Sigmoid colon (tissue), 7 donors: ENCODE results near the gene FAM78B. TPM values are rescaled to one million over a fixed set of nuclear protein-coding genes. Genes with fewer than 3 reads are reported as not detected.

Source experiments
- DNase-seq: peaks from one replicate; pipeline ENCODE4 v3.0.0-alpha.2; 2019
- H3K27ac ChIP-seq, 4 donors: fragments of 200-600 bp; sonication (generic); one replicate each; pipeline ENCODE4 v1.5.1; 2016 to 2019; ENCODE audit warnings: mild to moderate bottlenecking in 1 of 4
- H3K27me3 ChIP-seq, 3 donors: fragments of 200-600 bp; sonication (generic); one replicate each; pipeline ENCODE4 v1.5.1; 2019; ENCODE audit warnings: mild to moderate bottlenecking in 1 of 3
- H3K36me3 ChIP-seq, 4 donors: fragments of 200-600 bp; sonication (generic); one replicate each; pipeline ENCODE4 v1.5.1; 2016 to 2019
- H3K4me1 ChIP-seq, 4 donors: fragments of 200-600 bp; sonication (generic); one replicate each; pipeline ENCODE4 v1.5.1; 2017 to 2019
- H3K4me3 ChIP-seq, 4 donors: fragments of 200-600 bp; sonication (generic); one replicate each; pipeline ENCODE4 v1.5.1; 2017 to 2019; ENCODE audit warnings: mild to moderate bottlenecking in 2 of 4, moderate library complexity in 1 of 4
- H3K9me3 ChIP-seq, 4 donors: fragments of 200-600 bp in 3 of 4; sonication (generic) in 3 of 4; one replicate each; pipeline versions ENCODE4 v1.5.1 to v1.6.1; 2013 to 2019
- EP300 ChIP-seq, 4 donors: sonication (generic); formaldehyde crosslinking; IDR thresholded peaks; one replicate each; pipeline ENCODE4 v1.6.1; 2017; ENCODE audit warnings: antibody characterized with exemption in 4 of 4
- POLR2A ChIP-seq, 2 donors: fragments of 450-650 bp; IDR thresholded peaks; one replicate each; pipeline ENCODE4 v1.6.1; 2016; ENCODE audit warnings: antibody characterized with exemption in 2 of 2, mild to moderate bottlenecking in 2 of 2, moderate library complexity in 2 of 2
- POLR2AphosphoS5 ChIP-seq, 4 donors: sonication (generic); formaldehyde crosslinking; IDR thresholded peaks; one replicate each; pipeline ENCODE4 v1.6.1; 2017; ENCODE audit warnings: antibody characterized with exemption in 4 of 4
- WGBS, 2 donors: extraction: QIAGEN DNeasy Blood & Tissue Kit; methylation state at CpG; one replicate each; pipeline ENCODE4 v1.1.7; 2013; 5-methylcytosine and 5-hydroxymethylcytosine counted together
- intact Hi-C: fragments of 100-400 bp; cut with DNase I; formaldehyde crosslinking; loops from one replicate; pipeline ENCODE4 v1.15.1; 2023
- polyA plus RNA-seq, 3 donors: library from polyadenylated mRNA; stranded (reverse); fragments of 200-250 nt; gene quantifications; one replicate each; pipeline ENCODE4 v1.2.3, GENCODE V29; 2013
- total RNA-seq, 4 donors: library from RNA; depleted of rRNA; stranded (reverse); fragments of >200 nt; gene quantifications; one replicate each; pipeline ENCODE4 v1.1.0, GENCODE V29; 2016
- TF ChIP-seq, protein P1 (sequence below), 4 experiments: fragments of 450-650 bp in 3 of 4; fragments of 200-600 bp in 1 of 4; IDR thresholded peaks; one replicate each; pipeline ENCODE4 v1.5.1; 2016 to 2019; ENCODE audit warnings: antibody characterized with exemption in 4 of 4, mild to moderate bottlenecking in 3 of 4, moderate library complexity in 2 of 4
- donor health status: healthy with polysubstance abuse.
- donor health status: Bipolar disorder and iron deficiency.
- donor health status: healthy.

Gene FAM78B
- total and polyA plus RNA-seq, 7 donors, result 0.23 to 5.4 (median 2.0) TPM

DNA sequence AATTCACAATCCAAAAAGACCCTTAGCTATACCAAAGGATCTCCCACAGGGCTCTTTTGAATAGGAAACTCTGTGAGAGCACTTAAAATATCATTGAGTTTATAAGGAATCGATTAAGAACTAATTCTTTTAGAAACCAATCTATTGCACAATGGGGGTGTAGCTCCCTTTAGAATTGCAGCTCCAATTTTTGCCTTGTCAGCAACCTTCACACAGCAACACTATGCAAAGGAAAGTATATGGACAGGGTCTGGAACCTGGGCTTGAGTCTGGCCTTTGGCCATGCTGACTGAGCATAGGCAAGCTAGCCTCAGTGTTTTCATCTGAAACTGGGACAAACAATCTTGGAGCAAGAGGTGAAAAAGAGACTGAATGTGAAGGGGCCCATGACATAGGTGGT, 17.2 kb upstream of the FAM78B start:
- no peaks in the 10 kb centered on the region for H3K9me3 ChIP-seq
- H3K4me1 ChIP-seq, result no peaks in the 10 kb centered on the region
- H3K27me3 ChIP-seq, result no peaks in the 10 kb centered on the region
- no peak overlapping the region for H3K27ac ChIP-seq
- 78 to 84% methylated on average over 1 of the region's 1 CpG for WGBS, 2 donors
- intact Hi-C loops, result no loop called here
- no peak for DNase-seq
- H3K4me3 ChIP-seq, result no peak overlapping the region
- TF ChIP-seq POLR2AphosphoS5 (IDR thresholded peaks at IDR 0.05), result no peak
- no peak for TF ChIP-seq EP300 (IDR thresholded peaks at IDR 0.05)
- TF ChIP-seq POLR2A (IDR thresholded peaks at IDR 0.05), result no peak
- TF ChIP-seq, protein P1, sequence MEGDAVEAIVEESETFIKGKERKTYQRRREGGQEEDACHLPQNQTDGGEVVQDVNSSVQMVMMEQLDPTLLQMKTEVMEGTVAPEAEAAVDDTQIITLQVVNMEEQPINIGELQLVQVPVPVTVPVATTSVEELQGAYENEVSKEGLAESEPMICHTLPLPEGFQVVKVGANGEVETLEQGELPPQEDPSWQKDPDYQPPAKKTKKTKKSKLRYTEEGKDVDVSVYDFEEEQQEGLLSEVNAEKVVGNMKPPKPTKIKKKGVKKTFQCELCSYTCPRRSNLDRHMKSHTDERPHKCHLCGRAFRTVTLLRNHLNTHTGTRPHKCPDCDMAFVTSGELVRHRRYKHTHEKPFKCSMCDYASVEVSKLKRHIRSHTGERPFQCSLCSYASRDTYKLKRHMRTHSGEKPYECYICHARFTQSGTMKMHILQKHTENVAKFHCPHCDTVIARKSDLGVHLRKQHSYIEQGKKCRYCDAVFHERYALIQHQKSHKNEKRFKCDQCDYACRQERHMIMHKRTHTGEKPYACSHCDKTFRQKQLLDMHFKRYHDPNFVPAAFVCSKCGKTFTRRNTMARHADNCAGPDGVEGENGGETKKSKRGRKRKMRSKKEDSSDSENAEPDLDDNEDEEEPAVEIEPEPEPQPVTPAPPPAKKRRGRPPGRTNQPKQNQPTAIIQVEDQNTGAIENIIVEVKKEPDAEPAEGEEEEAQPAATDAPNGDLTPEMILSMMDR (IDR thresholded peaks at IDR 0.05), result no peak
- H3K36me3 ChIP-seq, result no peaks in the 10 kb centered on the region

DNA sequence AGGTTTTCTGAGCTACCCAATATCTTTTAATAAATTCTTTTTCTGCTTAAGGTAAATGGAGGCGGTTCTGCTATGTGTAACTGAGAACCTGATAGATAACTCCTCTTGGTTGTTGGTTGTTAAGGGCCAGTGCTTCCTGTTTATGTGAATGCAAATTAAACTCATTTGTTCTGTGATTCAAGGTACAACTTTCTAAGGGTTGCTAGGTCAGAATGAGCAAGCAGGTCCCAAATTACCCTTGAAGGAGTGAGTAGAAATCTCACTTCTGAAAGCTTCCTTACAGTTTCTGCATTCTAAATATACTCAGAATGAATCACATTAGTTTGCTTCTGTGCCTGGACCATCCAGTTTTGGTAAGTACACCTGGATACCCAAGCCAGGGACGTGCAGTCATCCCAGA, 15.5 kb upstream of the FAM78B start:
- intact Hi-C loops, result no loop called here
- Histone ChIP-seq H3K9me3 (no peaks in the 10 kb centered on the region), H3K36me3 (no peaks in the 10 kb centered on the region), H3K4me3 (no peak overlapping the region), H3K4me1 (no peaks in the 10 kb centered on the region), H3K27me3 (no peaks in the 10 kb centered on the region), H3K27ac (no peak overlapping the region)
- TF ChIP-seq POLR2AphosphoS5 (IDR thresholded peaks at IDR 0.05) (no peak), POLR2A (IDR thresholded peaks at IDR 0.05) (no peak), EP300 (IDR thresholded peaks at IDR 0.05) (no peak)
- TF ChIP-seq, protein P1 (IDR thresholded peaks at IDR 0.05), result no peak
- 70 to 71% methylated on average over 2 of the region's 2 CpGs for WGBS, 2 donors
- no peak for DNase-seq

DNA sequence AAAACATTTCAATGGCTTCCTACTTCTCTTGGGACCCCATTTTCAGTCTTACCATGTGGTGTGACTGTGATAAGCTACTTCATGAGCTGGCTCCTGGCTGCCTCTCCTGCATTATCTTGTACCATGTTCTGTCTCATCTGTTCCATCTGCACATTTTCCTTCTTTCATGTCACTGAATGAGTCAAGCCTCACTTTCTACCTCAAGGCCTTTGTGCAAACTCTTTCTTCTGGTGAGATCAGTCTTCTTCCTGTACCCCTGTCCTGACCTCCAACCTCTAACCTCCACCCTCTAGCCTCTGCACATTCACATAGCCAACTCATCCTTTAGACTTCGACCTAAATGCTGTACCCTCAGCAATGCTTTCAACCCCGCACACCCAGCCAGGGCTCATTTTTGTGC, 9.6 kb upstream of the FAM78B start:
- no peak for DNase-seq
- Histone ChIP-seq H3K9me3 (no peaks in the 10 kb centered on the region), H3K27ac (no peak overlapping the region), H3K4me1 (no peaks in the 10 kb centered on the region), H3K4me3 (no peak overlapping the region), H3K36me3 (no peaks in the 10 kb centered on the region), H3K27me3 (no peaks in the 10 kb centered on the region)
- 91 to 97% methylated on average over 2 of the region's 2 CpGs for WGBS, 2 donors
- TF ChIP-seq EP300 (IDR thresholded peaks at IDR 0.05) (no peak), POLR2AphosphoS5 (IDR thresholded peaks at IDR 0.05) (no peak), POLR2A (IDR thresholded peaks at IDR 0.05) (no peak)
- TF ChIP-seq, protein P1 (IDR thresholded peaks at IDR 0.05), result no peak
- intact Hi-C loops, result no loop called here

DNA sequence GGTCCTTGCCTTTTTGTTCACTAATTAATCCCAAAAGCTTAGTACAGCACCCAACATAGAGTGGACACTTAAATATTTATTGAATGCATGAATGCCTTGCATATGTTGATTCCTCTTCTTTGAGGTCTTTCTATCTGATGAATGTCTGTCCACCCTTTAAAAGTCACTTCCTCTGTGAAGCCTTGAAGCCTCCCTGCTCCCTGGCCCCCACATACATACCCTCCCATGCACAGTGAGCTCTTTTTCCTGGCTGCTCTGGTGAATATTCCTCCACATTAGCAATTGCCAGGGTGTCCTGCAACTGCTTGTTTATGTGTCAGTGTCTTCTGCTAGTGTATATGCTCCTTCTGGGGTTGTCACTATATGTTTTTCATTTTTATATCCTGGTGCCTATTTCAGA, 8.2 kb upstream of the FAM78B start:
- Histone ChIP-seq H3K4me1 (no peaks in the 10 kb centered on the region), H3K27ac (no peak overlapping the region), H3K36me3 (no peaks in the 10 kb centered on the region), H3K9me3 (no peaks in the 10 kb centered on the region), H3K27me3 (no peaks in the 10 kb centered on the region), H3K4me3 (no peak overlapping the region)
- intact Hi-C loops, result no loop called here
- TF ChIP-seq EP300 (IDR thresholded peaks at IDR 0.05) (no peak), POLR2A (IDR thresholded peaks at IDR 0.05) (no peak), POLR2AphosphoS5 (IDR thresholded peaks at IDR 0.05) (no peak)
- TF ChIP-seq, protein P1 (IDR thresholded peaks at IDR 0.05), result no peak
- DNase-seq, result no peak

DNA sequence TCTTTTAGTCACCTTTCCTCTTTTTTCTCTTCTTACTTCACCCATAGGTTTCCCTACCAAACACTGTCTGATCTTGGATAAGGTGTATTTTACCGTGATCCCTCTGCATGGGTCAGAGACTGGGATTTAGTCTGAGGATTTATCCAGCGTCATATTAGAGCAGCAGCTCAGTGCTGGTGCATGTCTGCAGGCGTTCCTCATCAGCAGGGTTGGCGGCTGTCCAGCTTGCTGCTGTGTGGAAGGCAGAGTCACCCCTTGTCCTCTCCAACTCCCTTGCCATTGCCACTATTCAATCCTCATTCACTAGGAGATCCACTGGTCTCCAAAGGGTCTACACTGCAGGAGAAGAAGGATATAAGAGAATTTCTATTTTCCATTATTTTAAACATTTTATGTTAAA, 7.3 kb upstream of the FAM78B start:
- H3K36me3 ChIP-seq, result no peaks in the 10 kb centered on the region
- no peak overlapping the region for H3K27ac ChIP-seq
- WGBS, 2 donors, result 79% methylated on average over 4 of the region's 4 CpGs
- no peaks in the 10 kb centered on the region for H3K4me1 ChIP-seq
- no peak overlapping the region for H3K4me3 ChIP-seq
- intact Hi-C loops, result no loop called here
- TF ChIP-seq POLR2A (IDR thresholded peaks at IDR 0.05) (no peak), POLR2AphosphoS5 (IDR thresholded peaks at IDR 0.05) (no peak), EP300 (IDR thresholded peaks at IDR 0.05) (no peak)
- TF ChIP-seq, protein P1 (IDR thresholded peaks at IDR 0.05), result no peak
- DNase-seq, result no peak
- H3K9me3 ChIP-seq, result no peaks in the 10 kb centered on the region
- H3K27me3 ChIP-seq, result no peaks in the 10 kb centered on the region
